GM13976 (cell line): Measurements from ENCODE around the gene KCNIP1.
"Not testable (repeated sequence)": the region's sequence is repeated elsewhere in the genome, so short reads cannot be mapped to it uniquely, and the experiment has no call there.

Source experiments
- DNase-seq: peaks from one replicate; pipeline ENCODE4 v3.0.0; 2012; ENCODE audit warnings: low spot score
- in situ Hi-C: fragments of 300-500 bp; cut with MboI; formaldehyde crosslinking; loops from one replicate; pipeline ENCODE4 v1.12.0; 2022; ENCODE audit warnings: low sequenced_read_pairs, mixed read lengths, inconsistent platforms; ENCODE audit not compliant: unreplicated experiment
- TF ChIP-seq, protein P1 (sequence below): IDR thresholded peaks from 2 replicates; pipeline ENCODE4 v1.5.1; 2012; ENCODE audit warnings: borderline replicate concordance, mild to moderate bottlenecking; ENCODE audit not compliant: insufficient read depth; ENCODE audit errors: extremely low read depth, missing control alignments, control extremely low read depth

KCNIP1 gene

GRCh38 chr5:170753311-170753710 is 249.5 kb downstream of the KCNIP1 start:
- DNase-seq: no peak
- TF ChIP-seq, protein P1, sequence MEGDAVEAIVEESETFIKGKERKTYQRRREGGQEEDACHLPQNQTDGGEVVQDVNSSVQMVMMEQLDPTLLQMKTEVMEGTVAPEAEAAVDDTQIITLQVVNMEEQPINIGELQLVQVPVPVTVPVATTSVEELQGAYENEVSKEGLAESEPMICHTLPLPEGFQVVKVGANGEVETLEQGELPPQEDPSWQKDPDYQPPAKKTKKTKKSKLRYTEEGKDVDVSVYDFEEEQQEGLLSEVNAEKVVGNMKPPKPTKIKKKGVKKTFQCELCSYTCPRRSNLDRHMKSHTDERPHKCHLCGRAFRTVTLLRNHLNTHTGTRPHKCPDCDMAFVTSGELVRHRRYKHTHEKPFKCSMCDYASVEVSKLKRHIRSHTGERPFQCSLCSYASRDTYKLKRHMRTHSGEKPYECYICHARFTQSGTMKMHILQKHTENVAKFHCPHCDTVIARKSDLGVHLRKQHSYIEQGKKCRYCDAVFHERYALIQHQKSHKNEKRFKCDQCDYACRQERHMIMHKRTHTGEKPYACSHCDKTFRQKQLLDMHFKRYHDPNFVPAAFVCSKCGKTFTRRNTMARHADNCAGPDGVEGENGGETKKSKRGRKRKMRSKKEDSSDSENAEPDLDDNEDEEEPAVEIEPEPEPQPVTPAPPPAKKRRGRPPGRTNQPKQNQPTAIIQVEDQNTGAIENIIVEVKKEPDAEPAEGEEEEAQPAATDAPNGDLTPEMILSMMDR: no peak
- in situ Hi-C loops: no loop called here

GRCh38 chr5:170754508-170754907 is 250.7 kb downstream of the KCNIP1 start:
- DNase-seq, in situ Hi-C loops: not testable (repeated sequence)

DNA sequence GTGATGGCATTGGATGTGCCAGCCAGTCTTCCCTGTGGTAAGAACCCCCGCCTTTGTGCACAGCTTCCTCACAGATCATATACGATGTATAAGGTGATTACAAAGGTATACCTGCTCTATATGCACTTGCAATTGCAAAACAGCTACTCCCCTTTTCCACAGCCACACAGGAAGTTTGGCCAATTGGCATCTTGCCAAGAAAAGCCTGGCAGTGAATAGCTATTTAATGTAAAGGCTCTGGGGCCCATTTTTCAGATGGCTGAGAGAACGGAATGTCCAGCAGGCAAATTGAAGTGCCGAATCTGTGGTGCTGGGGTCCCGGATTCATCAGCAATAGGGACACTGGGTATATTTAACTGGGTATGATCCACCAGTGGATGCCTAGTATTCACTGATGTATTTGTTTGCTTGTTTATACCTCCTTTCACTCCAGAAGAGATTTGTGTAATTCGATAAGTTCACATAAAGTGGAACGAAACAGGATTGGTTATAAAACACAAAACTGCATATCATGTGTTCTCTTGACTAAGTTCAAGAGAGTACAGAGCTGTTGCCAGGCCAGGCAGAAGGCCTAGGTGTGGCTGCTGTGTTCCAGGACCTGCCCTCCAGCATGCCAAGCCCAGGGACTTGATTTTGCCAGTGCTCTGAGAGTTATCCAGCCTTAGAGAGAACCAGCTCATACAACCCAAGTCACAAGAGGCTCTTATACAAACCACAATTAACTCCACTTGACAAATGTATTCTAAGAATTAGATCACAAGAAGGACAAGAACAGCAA is 252.0 kb downstream of the KCNIP1 start:
- in situ Hi-C loops: no loop called here
- DNase-seq: no peak
- TF ChIP-seq, protein P1: no peak

GRCh38 chr5:170756691-170757090 is 252.9 kb downstream of the KCNIP1 start:
- in situ Hi-C loops: no loop called here
- TF ChIP-seq, protein P1: no peak
- no peak for DNase-seq

DNA sequence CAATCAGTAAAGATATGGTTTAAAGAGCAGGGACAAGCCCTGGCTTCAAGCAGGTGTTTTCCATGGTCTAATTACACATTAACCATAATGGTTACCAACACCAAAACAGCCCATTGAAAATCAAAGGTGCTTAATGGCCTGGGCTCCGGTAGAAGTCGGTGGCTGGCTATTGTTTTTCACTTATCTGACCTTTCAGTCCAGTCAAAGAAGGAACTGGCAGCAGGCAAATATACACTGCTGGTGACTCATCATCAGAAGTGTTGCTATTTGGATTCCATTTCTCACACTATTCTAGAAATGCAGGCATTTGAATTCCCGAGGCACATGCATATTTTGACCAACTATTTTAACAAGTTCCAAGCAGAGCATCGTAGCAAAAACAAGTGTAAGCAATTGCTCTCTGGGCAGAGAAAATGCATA is 253.4 kb downstream of the KCNIP1 start:
- TF ChIP-seq, protein P1: no peak
- in situ Hi-C loops: no loop called here

GRCh38 chr5:170757669-170758068 is 253.8 kb downstream of the KCNIP1 start:
- no peak for DNase-seq
- TF ChIP-seq, protein P1: no peak
- in situ Hi-C loops: no loop called here

More for the DNA sequence above, 253.4 kb downstream of the KCNIP1 start:
- DNase-seq: no peak

- DNase-seq: no peak
- in situ Hi-C loops: no loop called here
- TF ChIP-seq, protein P1: no peak
These were observed 254.7 kb downstream of the KCNIP1 start for GRCh38 chr5:170758481-170758880.
